ENCODE measurements around the gene PSMD1. TPM values are rescaled to one million over a fixed set of nuclear protein-coding genes. Genes with fewer than 3 reads are reported as not detected.
A peak's percentile ranks its signal among the peaks of the same experiment; 100 is the strongest.

The PSMD1 gene
- total and polyA plus RNA-seq, 12 donors, result 39.8 to 113 (median 94.0) TPM

GRCh38 chr2:231036131-231036530, 20.5 kb upstream of the PSMD1 start:
- intact Hi-C loops (cut with DNase I), result no loop called here
- H3K27me3 ChIP-seq, result peaks cover 11 to 92% (median 76%) of the 10 kb centered on the region in 7 donors
- TF ChIP-seq CTCF (IDR thresholded peaks at IDR 0.05), result no peak
- no peaks in the 10 kb centered on the region for H3K36me3 ChIP-seq
- ATAC-seq (no peak), DNase-seq (no peak)
- no peak overlapping the region for H3K27ac ChIP-seq
- H3K9me3 ChIP-seq, result no peaks in the 10 kb centered on the region
- no peak overlapping the region for H3K4me3 ChIP-seq
- peaks cover 0 to 3% (median 0%) of the 10 kb centered on the region in 9 donors for H3K4me1 ChIP-seq
- WGBS, 2 donors, result 59 to 65% methylated on average over 4 of the region's 4 CpGs

GRCh38 chr2:231036578-231037106, 20.0 kb upstream of the PSMD1 start:
- no peak for TF ChIP-seq CTCF (IDR thresholded peaks at IDR 0.05)
- ATAC-seq (no peak), DNase-seq (no peak)
- H3K36me3 ChIP-seq, result no peaks in the 10 kb centered on the region
- 55 to 59% methylated on average over 12 of the region's 12 CpGs for WGBS, 2 donors
- H3K4me3 ChIP-seq, result no peak overlapping the region
- peaks cover 0 to 3% (median 0%) of the 10 kb centered on the region in 9 donors for H3K4me1 ChIP-seq
- intact Hi-C loops (cut with DNase I), result no loop called here
- no peaks in the 10 kb centered on the region for H3K9me3 ChIP-seq
- H3K27me3 ChIP-seq, result peaks cover 11 to 93% (median 81%) of the 10 kb centered on the region in 7 donors
- no peak overlapping the region for H3K27ac ChIP-seq

GRCh38 chr2:231037202-231037730, 19.4 kb upstream of the PSMD1 start, which contains the start of gene C2orf72:
Gene C2orf72 (plus strand): TSS chr2:231037523. CDS start chr2:231037566, 43 bp downstream.
- peaks cover 0 to 3% (median 0%) of the 10 kb centered on the region in 9 donors for H3K4me1 ChIP-seq
- WGBS, 2 donors, result 1 to 2% methylated on average over 46 to 61 of the region's 61 CpGs
- TF ChIP-seq CTCF (IDR thresholded peaks at IDR 0.05), result no peak
- intact Hi-C loops (cut with DNase I), result no loop called here
- no peak within 1 kb of the TSS for H3K27ac ChIP-seq
- H3K4me3 ChIP-seq, result peak within 1 kb of the TSS in 3 of 10 donors; percentile 19 to 27 (median 23)
- DNase-seq, result no peak
- H3K9me3 ChIP-seq, result no peaks in the 10 kb centered on the region
- H3K27me3 ChIP-seq, result peaks cover 11 to 94% (median 82%) of the 10 kb centered on the region in 7 donors
- no peak for ATAC-seq
- no peaks in the 10 kb centered on the region for H3K36me3 ChIP-seq

- TF ChIP-seq CTCF (IDR thresholded peaks at IDR 0.05), result no peak
Measured at GRCh38 chr2:231037731-231038482, 18.8 kb upstream of the PSMD1 start.

More at GRCh38 chr2:231037731-231038482, 18.8 kb upstream of the PSMD1 start:
- DNase-seq (no peak), ATAC-seq (peak in 1 of 8 donors; percentile 37)
- peaks cover 0 to 3% (median 0%) of the 10 kb centered on the region in 9 donors for H3K4me1 ChIP-seq
- peaks cover 11 to 89% (median 75%) of the 10 kb centered on the region in 7 donors for H3K27me3 ChIP-seq
- intact Hi-C loops (cut with DNase I), result no loop called here
- WGBS, 2 donors, result 1% methylated on average over 88 to 92 of the region's 104 CpGs
- H3K27ac ChIP-seq, result no peak overlapping the region
- no peaks in the 10 kb centered on the region for H3K36me3 ChIP-seq
- peak overlapping the region in 2 of 10 donors; percentile 23 to 27 for H3K4me3 ChIP-seq
- no peaks in the 10 kb centered on the region for H3K9me3 ChIP-seq
